A549 treated with CORT108297 at 1 μM for 4 hours (cell line): Measurements from ENCODE around the gene TMEM217. TPM values are rescaled to one million over a fixed set of nuclear protein-coding genes. Genes with fewer than 3 reads are reported as not detected.

Experiments used
- total RNA-seq: library from RNA; stranded (reverse); fragments of 200-300 nt; extraction: Qiagen RNA extraction; gene quantifications from 5 replicates; pipeline ENCODE4 v1.2.3, GENCODE V29; 2022

Gene TMEM217
- 0.54 to 1.3 TPM (median 0.75 TPM) in 5 replicates for total RNA-seq

GRCh38 chr6:37257634-37258404 is at the start of gene TMEM217, which contains the start of gene TBC1D22B:
Gene TMEM217, minus strand, starts transcription at chr6:37258144. Its CDS starts 39,114 bp downstream, at chr6:37219030.
Gene TBC1D22B, plus strand, starts transcription at chr6:37257772. Its CDS starts 146 bp downstream, at chr6:37257918.

GRCh38 chr6:37169496-37170272 is 88.3 kb downstream of the TMEM217 start, which contains the start of gene PIM1:
Gene PIM1, plus strand, starts transcription at chr6:37170152. Its CDS starts 424 bp downstream, at chr6:37170576.

Other genes with a start within 250 kb of the TMEM217 start
- 11.9 to 19.6 TPM (median 19.4 TPM) in 5 replicates for gene PIM1, start 88.0 kb downstream of the TMEM217 start, total RNA-seq
- 5.2 to 6.3 TPM (median 6.1 TPM) in 5 replicates for gene TBC1D22B, start 372 bp downstream of the TMEM217 start, total RNA-seq
- gene RNF8, start 95.8 kb upstream of the TMEM217 start, total RNA-seq, result 20.1 to 24.7 TPM (median 22.3 TPM) in 5 replicates
- gene CMTR1, start 175.1 kb upstream of the TMEM217 start, total RNA-seq, result 15.2 to 17.7 TPM (median 16.8 TPM) in 5 replicates
- gene CCDC167, start 241.7 kb upstream of the TMEM217 start, total RNA-seq, result 41.7 to 52.6 TPM (median 46.9 TPM) in 5 replicates